WTC11 (cell line): ENCODE measurements around the gene PREX1. TPM values are rescaled to one million over a fixed set of nuclear protein-coding genes. Genes with fewer than 3 reads are reported as not detected.

Experiments
- ATAC-seq: fragments of 200-7000 bp; cut with Tn5 transposase; 2 replicates; pipeline ENCODE4 v1.10.0; 2021; ENCODE audit warnings: mild to moderate bottlenecking, moderate library complexity
- CTCF ChIA-PET: fragments of 300-600 bp; sonication (Branson Sonifier 250); formaldehyde crosslinking; loops from one replicate; lab custom pipeline; 2021; ENCODE audit warnings: antibody characterized with exemption; lab: Charles Lee
- POLR2A ChIA-PET: fragments of 350-600 bp; sonication (Branson Sonifier 250); formaldehyde crosslinking; loops from one replicate; lab custom pipeline; 2021; ENCODE audit warnings: antibody characterized with exemption; lab: Charles Lee
- DNase-seq: peaks from one replicate; pipeline ENCODE4 v3.0.0; 2021; ENCODE audit warnings: low spot score
- H3K27ac Mint-ChIP-seq: 2 replicates; pipeline ENCODE4 v1.8.0; 2021; ENCODE audit warnings: mixed read lengths
- H3K27me3 Mint-ChIP-seq: 2 replicates; pipeline ENCODE4 v1.8.0; 2021; ENCODE audit warnings: low read depth, mild to moderate bottlenecking, moderate library complexity, mixed read lengths
- H3K36me3 Mint-ChIP-seq: 2 replicates; pipeline ENCODE4 v1.8.0; 2021; ENCODE audit warnings: mixed read lengths
- H3K4me1 Mint-ChIP-seq: 2 replicates; pipeline ENCODE4 v1.8.0; 2022; ENCODE audit warnings: mixed read lengths
- H3K4me3 Mint-ChIP-seq: 2 replicates; pipeline ENCODE4 v1.8.0; 2021; ENCODE audit warnings: mild to moderate bottlenecking, moderate library complexity, mixed read lengths
- H3K9me3 Mint-ChIP-seq: 2 replicates; pipeline ENCODE4 v1.8.0; 2021; ENCODE audit warnings: mixed read lengths
- FOXP4 ChIP-seq: sonication (generic); formaldehyde crosslinking; IDR thresholded peaks from 2 replicates; pipeline ENCODE4 v1.8.0; 2022; ENCODE audit warnings: mild to moderate bottlenecking, missing genetic modification reagents
- HMGXB4 ChIP-seq: sonication (generic); formaldehyde crosslinking; IDR thresholded peaks from 2 replicates; pipeline ENCODE4 v1.8.1; 2023; ENCODE audit warnings: mild to moderate bottlenecking, moderate library complexity, missing genetic modification reagents
- NR2C2 ChIP-seq: sonication (generic); formaldehyde crosslinking; IDR thresholded peaks from 2 replicates; pipeline ENCODE4 v1.8.0; 2022; ENCODE audit warnings: mild to moderate bottlenecking, missing genetic modification reagents
- PREB ChIP-seq: sonication (generic); formaldehyde crosslinking; IDR thresholded peaks from 2 replicates; pipeline ENCODE4 v1.8.1; 2022; ENCODE audit warnings: mild to moderate bottlenecking, missing genetic modification reagents, moderate library complexity, borderline replicate concordance
- RORB ChIP-seq: fragments of 250-450 bp; sonication (Bioruptor Pico); IDR thresholded peaks from 2 replicates; pipeline ENCODE4 v1.9.0; 2021; ENCODE audit warnings: mild to moderate bottlenecking
- TEAD1 ChIP-seq: sonication (generic); formaldehyde crosslinking; IDR thresholded peaks from 2 replicates; pipeline ENCODE4 v1.8.0; 2022; ENCODE audit warnings: mild to moderate bottlenecking, missing genetic modification reagents
- TP53 ChIP-seq: sonication (generic); formaldehyde crosslinking; IDR thresholded peaks from 2 replicates; pipeline ENCODE4 v1.8.1; 2023; ENCODE audit warnings: mild to moderate bottlenecking, missing genetic modification reagents
- USF1 ChIP-seq: sonication (generic); formaldehyde crosslinking; IDR thresholded peaks from 2 replicates; pipeline ENCODE4 v1.8.0; 2022; ENCODE audit warnings: mild to moderate bottlenecking, missing genetic modification reagents
- USF2 ChIP-seq: sonication (generic); formaldehyde crosslinking; IDR thresholded peaks from 2 replicates; pipeline ENCODE4 v1.8.1; 2023; ENCODE audit warnings: mild to moderate bottlenecking, missing genetic modification reagents, moderate library complexity
- ZNF423 ChIP-seq: fragments of 250-450 bp; sonication (Bioruptor Pico); IDR thresholded peaks from 2 replicates; pipeline ENCODE4 v2.1.2; 2022; ENCODE audit warnings: mild to moderate bottlenecking, moderate library complexity
- ZNF425 ChIP-seq: fragments of 250-450 bp; sonication (Bioruptor Pico); conservative IDR thresholded peaks from 2 replicates; pipeline ENCODE4 v1.9.0; 2021; ENCODE audit warnings: mild to moderate bottlenecking
- total RNA-seq: library from RNA; stranded (reverse); gene quantifications from 3 replicates; pipeline ENCODE4 v1.2.3, GENCODE V29; 2021
- TF ChIP-seq, protein P1 (sequence below): sonication (generic); formaldehyde crosslinking; conservative IDR thresholded peaks from 2 replicates; pipeline ENCODE4 v1.8.1; 2022; ENCODE audit warnings: mild to moderate bottlenecking, missing genetic modification reagents

Gene PREX1
- total RNA-seq, 1 experiment from 2014 or later = 17.3 TPM

DNA sequence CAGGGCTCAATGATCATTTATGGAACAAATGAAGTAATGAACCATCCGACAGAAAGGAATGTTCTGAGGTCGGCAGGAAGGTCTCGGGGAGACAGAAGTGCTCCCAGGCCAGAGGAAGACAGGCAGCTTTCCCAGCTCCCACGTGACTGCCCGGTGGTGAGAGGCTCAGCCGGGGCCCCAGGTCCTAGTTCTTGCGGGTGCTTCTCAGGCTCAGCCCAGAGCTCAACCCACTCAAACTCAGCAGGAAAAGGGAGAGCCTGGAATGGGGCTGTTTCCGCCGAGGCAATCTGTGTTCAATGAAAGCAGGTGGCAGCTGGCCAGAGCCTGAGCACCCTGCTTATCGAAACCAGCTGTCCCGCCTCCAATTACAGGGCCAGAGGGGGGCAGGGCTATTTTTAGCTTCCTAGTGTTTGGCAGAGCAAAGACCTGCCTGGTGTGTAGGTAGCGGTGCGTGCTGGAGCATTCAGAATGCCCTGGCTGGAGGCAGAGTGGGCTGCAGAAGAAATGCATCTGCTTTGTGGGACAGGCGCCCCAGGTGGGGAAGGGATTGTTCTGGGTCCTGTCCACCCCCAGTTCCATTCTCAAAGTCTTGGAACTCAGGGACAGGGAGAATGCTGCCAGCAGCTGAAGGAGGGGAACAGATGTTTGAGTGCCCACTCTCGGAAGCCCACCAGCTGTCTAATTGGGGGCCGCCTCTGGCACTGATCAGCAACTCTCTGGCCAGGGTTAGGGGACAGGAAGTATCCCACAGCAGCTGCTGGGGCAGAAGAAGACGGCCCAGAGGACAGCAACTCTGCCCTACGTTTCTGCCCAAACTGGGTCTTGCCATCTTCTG is 145.1 kb downstream of the PREX1 start:
- no peaks in the 10 kb centered on the region for H3K27me3 Mint-ChIP-seq
- ATAC-seq (peak; percentile 86), DNase-seq (peak; percentile 71)
- ChIA-PET POLR2A (interaction anchor here (0.7 kb wide), 2 partner anchors 20 to 239 kb away, joined by 3 to 5 read pairs; no protein-coding TSS in a partner anchor), CTCF (interaction anchor here (0.8 to 3.4 kb wide), 8 partner anchors 16 to 266 kb away, joined by 3 to 32 read pairs (median 4); partner anchors contain the start of gene PREX1)
- H3K4me1 Mint-ChIP-seq = peaks cover 31% of the 10 kb centered on the region
- no peaks in the 10 kb centered on the region for H3K36me3 Mint-ChIP-seq
- TF ChIP-seq FOXP4 (CRISPR knock-in tag) (peak; percentile 41; the same call in 1 of the 2 replicates), PREB (CRISPR knock-in tag) (no peak), ZNF425 (CRISPR knock-in tag) (no peak), RORB (CRISPR knock-in tag) (no peak), TP53 (CRISPR knock-in tag) (no peak), TEAD1 (CRISPR knock-in tag) (no peak), USF1 (CRISPR knock-in tag) (peak; percentile 81; the same call in 1 of the 2 replicates), ZNF423 (CRISPR knock-in tag) (peak; percentile 52; the same call in 1 of the 2 replicates), USF2 (peak; percentile 86)
- no peak overlapping the region; the same call in 1 of the 2 replicates for H3K27ac Mint-ChIP-seq
- H3K9me3 Mint-ChIP-seq = no peaks in the 10 kb centered on the region
- H3K4me3 Mint-ChIP-seq = no peak overlapping the region

- Mint-ChIP-seq H3K4me1 (peaks cover 26% of the 10 kb centered on the region), H3K36me3 (no peaks in the 10 kb centered on the region), H3K9me3 (no peaks in the 10 kb centered on the region), H3K27ac (no peak overlapping the region), H3K27me3 (no peaks in the 10 kb centered on the region), H3K4me3 (no peak overlapping the region)
- CTCF ChIA-PET = interaction anchor here (0.8 to 3.4 kb wide), 5 partner anchors 24 to 267 kb away, joined by 3 to 32 read pairs (median 5); partner anchors contain the start of gene PREX1
- ATAC-seq = no peak
- POLR2A ChIA-PET = interaction anchor here (0.7 kb wide), 1 partner anchor 20 kb away, joined by 5 read pairs; no protein-coding TSS in a partner anchor
- no peak for DNase-seq
- TF ChIP-seq, protein P1, sequence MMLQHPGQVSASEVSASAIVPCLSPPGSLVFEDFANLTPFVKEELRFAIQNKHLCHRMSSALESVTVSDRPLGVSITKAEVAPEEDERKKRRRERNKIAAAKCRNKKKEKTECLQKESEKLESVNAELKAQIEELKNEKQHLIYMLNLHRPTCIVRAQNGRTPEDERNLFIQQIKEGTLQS = no peak
- TF ChIP-seq NR2C2 (CRISPR knock-in tag) (no peak), HMGXB4 (CRISPR knock-in tag) (no peak)
Measured at GRCh38 chr20:48681873-48682426, 145.8 kb downstream of the PREX1 start.
